K562 (cell line): ENCODE results near the gene HSD17B1. TPM values are rescaled to one million over a fixed set of nuclear protein-coding genes. Genes with fewer than 3 reads are reported as not detected.

ENCODE experiments used
- GABPA ChIP-seq: fragments of 200-800 bp; sonication (Bioruptor generic); conservative IDR thresholded peaks from 2 replicates; pipeline ENCODE4 v1.6.1; 2016; ENCODE audit warnings: low read depth, missing genetic modification characterization, missing compliant biosample characterization
- HOMEZ ChIP-seq: fragments of 250-450 bp; sonication (Bioruptor Pico); IDR thresholded peaks from 2 replicates; pipeline ENCODE4 v1.4.0; 2020; ENCODE audit warnings: mild to moderate bottlenecking, moderate library complexity
- KHSRP ChIP-seq: fragments of 450-650 bp; IDR thresholded peaks from 2 replicates; pipeline ENCODE4 v1.6.1; 2017
- MCM7 ChIP-seq, 2 experiments: fragments of 450-650 bp; IDR thresholded peaks; 2 replicates each; pipeline ENCODE4 v1.6.1; 2016 to 2018
- NR2C2 ChIP-seq, 2 experiments: fragments of 200-800 bp in 1 of 2; sonication (Bioruptor generic) in 1 of 2; sonication (generic) in 1 of 2; formaldehyde crosslinking in 1 of 2; IDR thresholded peaks; 2 replicates each; pipeline versions ENCODE4 v1.6.1 to v1.8.0; 2016 to 2022; ENCODE audit warnings: mild to moderate bottlenecking in 1 of 2, missing compliant biosample characterization in 1 of 2, missing genetic modification characterization in 1 of 2, missing genetic modification reagents in 1 of 2
- POLR2A ChIP-seq: fragments of 450-650 bp; conservative IDR thresholded peaks from 2 replicates; pipeline ENCODE4 v1.6.1; 2016
- RBM14 ChIP-seq: fragments of 200-400 bp; formaldehyde crosslinking; IDR thresholded peaks from 2 replicates; pipeline ENCODE4 v1.6.1; 2018; ENCODE audit warnings: low read depth, mild to moderate bottlenecking, low read length, moderate library complexity, borderline replicate concordance; ENCODE audit not compliant: insufficient read depth
- RHOXF2B ChIP-seq: fragments of 250-450 bp; sonication (Bioruptor Pico); conservative IDR thresholded peaks from 2 replicates; pipeline ENCODE4 v1.5.1; 2021
- ZNF12 ChIP-seq: sonication (generic); formaldehyde crosslinking; IDR thresholded peaks from 2 replicates; pipeline ENCODE4 v1.4.0; 2020; ENCODE audit warnings: mild to moderate bottlenecking, missing genetic modification reagents
- ZNF347 ChIP-seq: fragments of 450-650 bp; formaldehyde crosslinking; IDR thresholded peaks from 2 replicates; pipeline ENCODE4 v1.4.0; 2020; ENCODE audit warnings: low read depth, mild to moderate bottlenecking, moderate library complexity
- polyA plus RNA-seq, 8 experiments: library from polyadenylated mRNA; depleted of rRNA in 4 of 8; stranded (reverse) in 5 of 8; unstranded in 3 of 8; fragments of >200 nt; fragmentation: Nextera tagmentation in 2 of 8; fragmentation: Illumina TruSeq in 1 of 8; extraction: Ambion mirVana in 2 of 8; extraction: Trizol in 1 of 8; gene quantifications; 2 replicates each; pipeline versions ENCODE4 v1.2.1 to v1.2.3, GENCODE V29; 2011 to 2014; ENCODE audit warnings: inconsistent platforms in 1 of 8, missing spikeins in 1 of 8
- total RNA-seq, 7 experiments: library from RNA; depleted of rRNA in 6 of 7; stranded (reverse); fragments of >200 nt in 6 of 7; fragmentation: Illumina TruSeq in 2 of 7; extraction: Trizol in 2 of 7; gene quantifications; 2 replicates each; pipeline versions ENCODE4 v1.2.1 to v1.2.3, GENCODE V29; 2011 to 2021; ENCODE audit warnings: low replicate concordance in 1 of 7
- TF ChIP-seq, protein P1 (sequence below): fragments of 200-800 bp; sonication (Bioruptor generic); IDR thresholded peaks from 2 replicates; pipeline ENCODE4 v1.6.1; 2016; ENCODE audit warnings: missing genetic modification characterization, missing compliant biosample characterization
- TF ChIP-seq, protein P2 (sequence below): fragments of 450-650 bp; formaldehyde crosslinking; IDR thresholded peaks from 2 replicates; pipeline ENCODE4 v1.4.0; 2020; ENCODE audit warnings: mild to moderate bottlenecking, moderate library complexity

Gene HSD17B1
- total and polyA plus RNA-seq, 9 of the 15 experiments (the other 6 are each of a cell fraction or from before 2014, with no cell fraction given) = 0.55 to 21.1 (median 3.6) TPM

GRCh38 chr17:42519546-42520491 is 32.9 kb upstream of the HSD17B1 start (continued):
- TF ChIP-seq, protein P1, sequence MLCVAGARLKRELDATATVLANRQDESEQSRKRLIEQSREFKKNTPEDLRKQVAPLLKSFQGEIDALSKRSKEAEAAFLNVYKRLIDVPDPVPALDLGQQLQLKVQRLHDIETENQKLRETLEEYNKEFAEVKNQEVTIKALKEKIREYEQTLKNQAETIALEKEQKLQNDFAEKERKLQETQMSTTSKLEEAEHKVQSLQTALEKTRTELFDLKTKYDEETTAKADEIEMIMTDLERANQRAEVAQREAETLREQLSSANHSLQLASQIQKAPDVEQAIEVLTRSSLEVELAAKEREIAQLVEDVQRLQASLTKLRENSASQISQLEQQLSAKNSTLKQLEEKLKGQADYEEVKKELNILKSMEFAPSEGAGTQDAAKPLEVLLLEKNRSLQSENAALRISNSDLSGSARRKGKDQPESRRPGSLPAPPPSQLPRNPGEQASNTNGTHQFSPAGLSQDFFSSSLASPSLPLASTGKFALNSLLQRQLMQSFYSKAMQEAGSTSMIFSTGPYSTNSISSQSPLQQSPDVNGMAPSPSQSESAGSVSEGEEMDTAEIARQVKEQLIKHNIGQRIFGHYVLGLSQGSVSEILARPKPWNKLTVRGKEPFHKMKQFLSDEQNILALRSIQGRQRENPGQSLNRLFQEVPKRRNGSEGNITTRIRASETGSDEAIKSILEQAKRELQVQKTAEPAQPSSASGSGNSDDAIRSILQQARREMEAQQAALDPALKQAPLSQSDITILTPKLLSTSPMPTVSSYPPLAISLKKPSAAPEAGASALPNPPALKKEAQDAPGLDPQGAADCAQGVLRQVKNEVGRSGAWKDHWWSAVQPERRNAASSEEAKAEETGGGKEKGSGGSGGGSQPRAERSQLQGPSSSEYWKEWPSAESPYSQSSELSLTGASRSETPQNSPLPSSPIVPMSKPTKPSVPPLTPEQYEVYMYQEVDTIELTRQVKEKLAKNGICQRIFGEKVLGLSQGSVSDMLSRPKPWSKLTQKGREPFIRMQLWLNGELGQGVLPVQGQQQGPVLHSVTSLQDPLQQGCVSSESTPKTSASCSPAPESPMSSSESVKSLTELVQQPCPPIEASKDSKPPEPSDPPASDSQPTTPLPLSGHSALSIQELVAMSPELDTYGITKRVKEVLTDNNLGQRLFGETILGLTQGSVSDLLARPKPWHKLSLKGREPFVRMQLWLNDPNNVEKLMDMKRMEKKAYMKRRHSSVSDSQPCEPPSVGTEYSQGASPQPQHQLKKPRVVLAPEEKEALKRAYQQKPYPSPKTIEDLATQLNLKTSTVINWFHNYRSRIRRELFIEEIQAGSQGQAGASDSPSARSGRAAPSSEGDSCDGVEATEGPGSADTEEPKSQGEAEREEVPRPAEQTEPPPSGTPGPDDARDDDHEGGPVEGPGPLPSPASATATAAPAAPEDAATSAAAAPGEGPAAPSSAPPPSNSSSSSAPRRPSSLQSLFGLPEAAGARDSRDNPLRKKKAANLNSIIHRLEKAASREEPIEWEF (CRISPR knock-in tag) = peak; percentile 42; the same call in 1 of the 2 replicates
- TF ChIP-seq GABPA (tag) = 0 out of 2 replicates have a peak, but pooled peaks have one; percentile 25
- no peak for TF ChIP-seq KHSRP
- TF ChIP-seq RHOXF2B (CRISPR knock-in tag) = no peak
- no peak for TF ChIP-seq ZNF347 (CRISPR knock-in tag)
- TF ChIP-seq ZNF12 = 0 out of 2 replicates have a peak, but pooled peaks have one; percentile 49
- no peak for TF ChIP-seq HOMEZ (CRISPR knock-in tag)
- TF ChIP-seq POLR2A = no peak
- no peak for TF ChIP-seq NR2C2 (CRISPR knock-in tag; IDR thresholded peaks at IDR 0.05)
- TF ChIP-seq NR2C2 (tag; IDR thresholded peaks at IDR 0.05) = peak; percentile 60; the same call in 1 of the 2 replicates
- TF ChIP-seq, protein P2, sequence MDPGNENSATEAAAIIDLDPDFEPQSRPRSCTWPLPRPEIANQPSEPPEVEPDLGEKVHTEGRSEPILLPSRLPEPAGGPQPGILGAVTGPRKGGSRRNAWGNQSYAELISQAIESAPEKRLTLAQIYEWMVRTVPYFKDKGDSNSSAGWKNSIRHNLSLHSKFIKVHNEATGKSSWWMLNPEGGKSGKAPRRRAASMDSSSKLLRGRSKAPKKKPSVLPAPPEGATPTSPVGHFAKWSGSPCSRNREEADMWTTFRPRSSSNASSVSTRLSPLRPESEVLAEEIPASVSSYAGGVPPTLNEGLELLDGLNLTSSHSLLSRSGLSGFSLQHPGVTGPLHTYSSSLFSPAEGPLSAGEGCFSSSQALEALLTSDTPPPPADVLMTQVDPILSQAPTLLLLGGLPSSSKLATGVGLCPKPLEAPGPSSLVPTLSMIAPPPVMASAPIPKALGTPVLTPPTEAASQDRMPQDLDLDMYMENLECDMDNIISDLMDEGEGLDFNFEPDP (CRISPR knock-in tag) = no peak
- TF ChIP-seq MCM7 (IDR thresholded peaks at IDR 0.05) = no peak
- no peak for TF ChIP-seq RBM14
- TF ChIP-seq, all 486 proteins: peak for 35
